WTC11 (cell line): ENCODE measurements around the gene MMP26.
"Not testable (repeated sequence)": the region's sequence is repeated elsewhere in the genome, so short reads cannot be mapped to it uniquely, and the experiment has no call there.

Experiments
- ATF6 ChIP-seq: sonication (generic); formaldehyde crosslinking; IDR thresholded peaks from 2 replicates; pipeline ENCODE4 v1.8.1; 2023; ENCODE audit warnings: mild to moderate bottlenecking, missing genetic modification reagents
- CBFB ChIP-seq: sonication (generic); formaldehyde crosslinking; IDR thresholded peaks from 2 replicates; pipeline ENCODE4 v1.8.1; 2022; ENCODE audit warnings: mild to moderate bottlenecking, low read depth, missing genetic modification reagents
- GTF2I ChIP-seq: fragments of 250-450 bp; sonication (Bioruptor Pico); conservative IDR thresholded peaks from 2 replicates; pipeline ENCODE4 v1.4.0; 2021; ENCODE audit warnings: mild to moderate bottlenecking
- HMGA2 ChIP-seq: fragments of 250-450 bp; sonication (Bioruptor Pico); IDR thresholded peaks from 2 replicates; pipeline ENCODE4 v1.4.0; 2021; ENCODE audit warnings: mild to moderate bottlenecking, moderate library complexity
- HMGXB4 ChIP-seq: sonication (generic); formaldehyde crosslinking; IDR thresholded peaks from 2 replicates; pipeline ENCODE4 v1.8.1; 2023; ENCODE audit warnings: mild to moderate bottlenecking, moderate library complexity, missing genetic modification reagents
- MYBL2 ChIP-seq: sonication (generic); formaldehyde crosslinking; IDR thresholded peaks from 2 replicates; pipeline ENCODE4 v1.8.1; 2023; ENCODE audit warnings: mild to moderate bottlenecking, moderate library complexity, missing genetic modification reagents
- NFYB ChIP-seq: sonication (generic); formaldehyde crosslinking; conservative IDR thresholded peaks from 2 replicates; pipeline ENCODE4 v1.8.0; 2022; ENCODE audit warnings: low read depth, missing genetic modification reagents
- SP1 ChIP-seq: sonication (generic); formaldehyde crosslinking; conservative IDR thresholded peaks from 2 replicates; pipeline ENCODE4 v1.8.1; 2022; ENCODE audit warnings: missing genetic modification reagents
- TEAD4 ChIP-seq: sonication (generic); formaldehyde crosslinking; IDR thresholded peaks from 2 replicates; pipeline ENCODE4 v1.8.0; 2022; ENCODE audit warnings: mild to moderate bottlenecking, missing genetic modification reagents
- ZBTB43 ChIP-seq: sonication (generic); formaldehyde crosslinking; IDR thresholded peaks from 2 replicates; pipeline ENCODE4 v1.8.1; 2023; ENCODE audit warnings: mild to moderate bottlenecking, missing genetic modification reagents
- ZNF416 ChIP-seq: fragments of 250-450 bp; sonication (Bioruptor Pico); IDR thresholded peaks from 2 replicates; pipeline ENCODE4 v1.9.0; 2021; ENCODE audit warnings: mild to moderate bottlenecking, inconsistent platforms
- ZNF671 ChIP-seq: fragments of 250-450 bp; sonication (Bioruptor Pico); IDR thresholded peaks from 2 replicates; pipeline ENCODE4 v1.8.0; 2021; ENCODE audit warnings: mild to moderate bottlenecking
- TF ChIP-seq, protein P1 (sequence below): fragments of 200-600 bp; IDR thresholded peaks from 2 replicates; pipeline ENCODE4 v1.8.0; 2022; ENCODE audit warnings: antibody characterized with exemption
- TF ChIP-seq, protein P2 (sequence below): sonication (generic); formaldehyde crosslinking; IDR thresholded peaks from 2 replicates; pipeline ENCODE4 v1.8.0; 2022; ENCODE audit warnings: mild to moderate bottlenecking, missing genetic modification reagents

GRCh38 chr11:4722616-4723534 lies 18.3 kb downstream of the MMP26 start:
- not testable (repeated sequence) for TF ChIP-seq HMGA2 (CRISPR knock-in tag); NFYB; CBFB (CRISPR knock-in tag); ZBTB43 (CRISPR knock-in tag); TEAD4 (CRISPR knock-in tag); ZNF671; GTF2I (CRISPR knock-in tag); ZNF416 (CRISPR knock-in tag); ATF6; MYBL2 (CRISPR knock-in tag); HMGXB4; SP1
- TF ChIP-seq, protein P1, sequence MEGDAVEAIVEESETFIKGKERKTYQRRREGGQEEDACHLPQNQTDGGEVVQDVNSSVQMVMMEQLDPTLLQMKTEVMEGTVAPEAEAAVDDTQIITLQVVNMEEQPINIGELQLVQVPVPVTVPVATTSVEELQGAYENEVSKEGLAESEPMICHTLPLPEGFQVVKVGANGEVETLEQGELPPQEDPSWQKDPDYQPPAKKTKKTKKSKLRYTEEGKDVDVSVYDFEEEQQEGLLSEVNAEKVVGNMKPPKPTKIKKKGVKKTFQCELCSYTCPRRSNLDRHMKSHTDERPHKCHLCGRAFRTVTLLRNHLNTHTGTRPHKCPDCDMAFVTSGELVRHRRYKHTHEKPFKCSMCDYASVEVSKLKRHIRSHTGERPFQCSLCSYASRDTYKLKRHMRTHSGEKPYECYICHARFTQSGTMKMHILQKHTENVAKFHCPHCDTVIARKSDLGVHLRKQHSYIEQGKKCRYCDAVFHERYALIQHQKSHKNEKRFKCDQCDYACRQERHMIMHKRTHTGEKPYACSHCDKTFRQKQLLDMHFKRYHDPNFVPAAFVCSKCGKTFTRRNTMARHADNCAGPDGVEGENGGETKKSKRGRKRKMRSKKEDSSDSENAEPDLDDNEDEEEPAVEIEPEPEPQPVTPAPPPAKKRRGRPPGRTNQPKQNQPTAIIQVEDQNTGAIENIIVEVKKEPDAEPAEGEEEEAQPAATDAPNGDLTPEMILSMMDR: peak; percentile 44; the same call in 1 of the 2 replicates
- TF ChIP-seq, protein P2, sequence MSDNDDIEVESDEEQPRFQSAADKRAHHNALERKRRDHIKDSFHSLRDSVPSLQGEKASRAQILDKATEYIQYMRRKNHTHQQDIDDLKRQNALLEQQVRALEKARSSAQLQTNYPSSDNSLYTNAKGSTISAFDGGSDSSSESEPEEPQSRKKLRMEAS (CRISPR knock-in tag): not testable (repeated sequence)
